HFF-Myc (cell line): ENCODE measurements around the gene CEACAM3.

Experiments used
- DNase-seq: peaks from one replicate; pipeline ENCODE4 v3.0.0-alpha.2; 2011; ENCODE audit warnings: low read depth; ENCODE audit errors: extremely low read depth
- H3K4me3 ChIP-seq: replicated peaks from 2 replicates; pipeline ENCODE4 v1.5.1; 2011; ENCODE audit warnings: low read depth, mild to moderate bottlenecking, control low read depth, low read length
- TF ChIP-seq, protein P1 (sequence below): IDR thresholded peaks from 2 replicates; pipeline ENCODE4 v1.5.1; 2012; ENCODE audit warnings: mild to moderate bottlenecking, low read depth, low read length, control low read depth; ENCODE audit errors: missing control alignments

CEACAM3 gene

DNA sequence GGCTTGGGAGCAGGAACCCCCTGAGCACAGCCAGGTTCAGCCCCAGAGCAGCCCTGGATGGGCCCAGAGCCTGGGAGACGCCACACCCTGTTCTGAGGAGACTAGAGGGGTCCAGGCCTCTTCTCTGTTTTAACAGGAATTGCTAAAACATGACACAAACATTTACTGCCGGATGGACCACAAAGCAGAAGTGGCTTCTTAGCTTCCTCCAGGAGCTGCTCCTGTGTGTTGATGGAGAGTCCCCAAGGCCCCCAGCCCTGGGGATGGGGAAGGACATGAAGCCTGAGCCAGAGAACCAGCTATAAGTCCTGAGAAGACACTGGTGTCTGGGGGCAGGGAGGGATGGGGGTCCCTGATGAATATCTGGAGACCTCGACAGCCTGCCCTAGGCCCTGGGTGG is 14.6 kb downstream of the CEACAM3 start:
- TF ChIP-seq, protein P1, sequence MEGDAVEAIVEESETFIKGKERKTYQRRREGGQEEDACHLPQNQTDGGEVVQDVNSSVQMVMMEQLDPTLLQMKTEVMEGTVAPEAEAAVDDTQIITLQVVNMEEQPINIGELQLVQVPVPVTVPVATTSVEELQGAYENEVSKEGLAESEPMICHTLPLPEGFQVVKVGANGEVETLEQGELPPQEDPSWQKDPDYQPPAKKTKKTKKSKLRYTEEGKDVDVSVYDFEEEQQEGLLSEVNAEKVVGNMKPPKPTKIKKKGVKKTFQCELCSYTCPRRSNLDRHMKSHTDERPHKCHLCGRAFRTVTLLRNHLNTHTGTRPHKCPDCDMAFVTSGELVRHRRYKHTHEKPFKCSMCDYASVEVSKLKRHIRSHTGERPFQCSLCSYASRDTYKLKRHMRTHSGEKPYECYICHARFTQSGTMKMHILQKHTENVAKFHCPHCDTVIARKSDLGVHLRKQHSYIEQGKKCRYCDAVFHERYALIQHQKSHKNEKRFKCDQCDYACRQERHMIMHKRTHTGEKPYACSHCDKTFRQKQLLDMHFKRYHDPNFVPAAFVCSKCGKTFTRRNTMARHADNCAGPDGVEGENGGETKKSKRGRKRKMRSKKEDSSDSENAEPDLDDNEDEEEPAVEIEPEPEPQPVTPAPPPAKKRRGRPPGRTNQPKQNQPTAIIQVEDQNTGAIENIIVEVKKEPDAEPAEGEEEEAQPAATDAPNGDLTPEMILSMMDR, result no peak
- DNase-seq, result no peak
- no peak overlapping the region for H3K4me3 ChIP-seq

DNA sequence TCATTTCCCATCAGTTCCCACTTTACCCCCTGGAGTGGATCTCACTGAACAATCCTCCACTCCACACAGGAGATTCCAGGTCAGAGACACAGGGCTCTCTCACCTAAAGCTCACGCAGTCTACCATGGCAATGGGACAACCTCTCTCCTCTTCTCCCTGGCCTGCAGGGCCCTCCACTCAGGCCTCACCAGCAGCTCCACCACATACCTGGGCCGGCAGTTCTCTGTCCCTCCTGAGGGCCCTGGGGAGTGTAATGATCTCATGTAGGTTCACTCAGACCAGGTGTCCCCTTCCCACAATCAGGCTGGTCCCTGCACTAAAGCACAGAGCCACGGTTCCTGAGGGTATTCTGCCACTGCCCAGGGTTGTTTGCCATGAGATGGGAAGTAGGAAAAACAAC is 15.6 kb downstream of the CEACAM3 start:
- no peak overlapping the region for H3K4me3 ChIP-seq
- TF ChIP-seq, protein P1, result no peak
- DNase-seq, result no peak

DNA sequence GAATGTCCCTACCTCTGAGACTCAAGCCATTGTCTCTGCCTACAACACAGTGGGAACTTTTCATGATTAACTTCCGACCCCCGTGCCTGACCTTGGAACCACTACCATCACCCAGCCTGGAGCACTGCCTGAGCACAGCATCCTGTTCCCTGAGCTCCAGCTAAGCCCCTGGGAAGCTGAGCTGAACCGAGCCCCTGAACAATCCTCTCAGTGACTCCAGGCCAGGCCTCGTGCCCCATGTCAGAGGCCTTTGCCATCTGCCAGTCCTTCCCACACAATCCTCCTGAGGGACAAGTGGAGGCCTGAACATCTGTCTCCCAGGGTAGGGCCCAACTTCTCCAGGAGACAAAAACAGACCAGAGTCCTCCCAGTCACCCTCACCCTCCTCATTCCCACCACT is 17.5 kb downstream of the CEACAM3 start:
- TF ChIP-seq, protein P1, result no peak
- DNase-seq, result no peak
- no peak overlapping the region for H3K4me3 ChIP-seq

DNA sequence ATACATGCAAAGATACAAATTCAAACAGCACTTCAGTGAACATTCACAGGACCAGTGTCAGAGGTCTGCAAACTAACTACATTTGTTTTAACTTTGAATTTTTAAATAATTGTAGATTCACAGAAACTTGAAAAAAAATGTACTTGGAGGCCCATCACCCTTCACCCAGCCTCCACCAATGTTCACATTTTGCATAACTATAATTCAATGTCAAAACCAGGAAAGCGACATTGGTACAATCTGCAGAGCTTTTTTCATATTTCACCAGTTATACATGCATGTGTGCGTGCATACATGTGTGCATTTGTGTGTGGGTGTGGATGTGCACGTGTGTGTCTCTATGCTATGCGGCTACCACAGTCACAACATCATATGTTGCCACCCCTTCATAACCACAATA is 18.9 kb downstream of the CEACAM3 start:
- TF ChIP-seq, protein P1, result no peak
- no peak overlapping the region for H3K4me3 ChIP-seq
- no peak for DNase-seq

DNA sequence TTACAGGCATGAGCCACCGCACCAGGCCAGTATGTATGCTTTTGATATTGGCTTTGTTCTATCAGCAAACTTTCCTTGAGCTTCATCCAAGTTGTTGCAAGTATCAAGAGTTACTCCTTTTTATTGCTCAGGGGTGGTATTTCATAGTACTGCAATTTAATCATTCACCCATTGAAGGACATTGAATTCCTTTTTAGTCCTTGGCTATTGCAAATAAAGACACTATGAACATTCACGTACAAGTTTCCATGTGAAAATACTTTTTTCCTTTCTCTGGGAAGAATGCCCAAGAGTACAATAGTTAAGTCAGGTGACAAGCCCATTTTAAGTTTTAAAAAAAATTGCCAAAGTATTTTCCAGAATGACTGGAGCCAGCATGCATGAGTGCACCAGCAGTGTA is 20.4 kb downstream of the CEACAM3 start:
- TF ChIP-seq, protein P1, result no peak
- no peak for DNase-seq
- H3K4me3 ChIP-seq, result no peak overlapping the region

DNA sequence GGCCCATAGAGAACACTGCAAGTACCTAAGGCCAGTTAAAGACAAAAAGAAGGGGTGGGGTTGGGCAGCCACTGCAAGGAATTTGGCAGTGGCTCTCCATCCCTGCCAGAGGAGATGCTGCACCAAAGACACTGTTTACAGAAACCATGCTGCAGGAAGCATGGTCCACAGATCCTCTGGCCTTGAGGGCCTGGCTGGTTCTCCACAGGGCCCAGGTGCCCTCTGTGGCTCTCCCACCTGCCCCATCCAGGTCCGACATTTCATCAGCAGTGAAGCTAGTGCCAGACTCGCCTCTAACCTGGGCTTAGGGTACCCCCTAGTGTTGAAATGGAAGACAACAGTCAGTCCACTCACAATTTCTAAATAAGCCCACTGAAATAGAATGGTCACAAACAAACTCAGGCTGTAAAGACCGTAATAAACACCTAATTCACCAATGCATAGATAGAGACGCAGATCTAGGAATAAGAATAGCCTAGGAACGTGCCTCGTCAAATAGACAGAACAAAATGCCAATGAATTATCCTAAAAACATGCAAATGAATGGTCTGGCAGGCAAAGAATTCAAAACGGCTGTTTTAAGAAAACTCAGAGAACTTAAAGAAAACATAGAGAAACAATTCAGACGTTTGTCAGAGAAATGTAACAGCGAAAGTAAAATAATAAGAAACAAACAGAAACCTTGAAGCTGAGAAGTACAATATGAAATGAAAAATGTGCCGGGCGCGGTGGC is 24.8 kb downstream of the CEACAM3 start:
- TF ChIP-seq, protein P1, result peak; percentile 63
- no peak for DNase-seq
- no peak overlapping the region for H3K4me3 ChIP-seq

DNA sequence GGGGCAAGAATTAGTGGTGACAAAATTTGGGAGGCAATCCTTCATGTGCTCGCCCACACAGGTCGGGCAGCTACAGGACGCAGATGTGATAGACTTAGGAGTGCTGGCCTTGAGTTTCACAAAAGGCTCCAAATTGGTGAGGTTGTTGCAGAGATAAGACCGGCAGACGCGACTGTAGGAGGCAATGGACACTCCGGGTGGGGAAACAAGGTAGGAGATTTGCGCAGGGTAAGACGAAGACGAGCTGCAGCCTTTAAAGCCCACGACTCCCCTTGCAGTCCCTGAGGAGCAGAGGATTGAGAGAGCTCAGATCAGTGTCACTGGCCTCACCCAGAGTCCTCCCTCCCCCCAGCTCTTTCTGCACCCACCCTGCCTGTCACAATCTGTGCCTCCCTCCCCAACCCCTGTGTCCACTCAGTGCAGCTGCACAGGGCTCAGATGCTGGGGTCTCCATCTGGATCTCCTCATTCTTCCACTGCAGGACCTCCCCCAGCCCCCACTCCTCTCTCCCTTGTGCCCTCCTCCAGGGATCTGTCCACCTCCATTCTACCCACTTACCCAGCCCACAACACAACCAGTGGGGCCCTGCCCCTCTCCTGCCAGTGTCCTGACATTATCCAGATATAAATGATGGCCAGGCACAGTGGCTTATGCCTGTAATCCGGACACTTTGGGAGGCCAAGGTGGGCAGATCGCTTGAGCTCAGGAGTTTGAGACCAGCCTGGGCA is 41.8 kb downstream of the CEACAM3 start:
- DNase-seq, result no peak
- H3K4me3 ChIP-seq, result no peak overlapping the region
- TF ChIP-seq, protein P1, result no peak
